ENCODE data around the gene RNF166. TPM values are rescaled to one million over a fixed set of nuclear protein-coding genes. Genes with fewer than 3 reads are reported as not detected.

RNF166 gene
- total RNA-seq, 2 experiments from 2014 or later, result 334 to 355 TPM

GRCh38 chr16:88744577-88745521 is 38.6 kb upstream of the RNF166 start:
- Mint-ChIP-seq H3K9me3 (no peaks in the 10 kb centered on the region), H3K27me3 (no peaks in the 10 kb centered on the region), H3K36me3 (ENCODE audit: low read depth) (no peaks in the 10 kb centered on the region), H3K4me3 (no peak overlapping the region), H3K4me1 (ENCODE audit: low read depth) (peaks cover 24% of the 10 kb centered on the region), H3K27ac (peak overlapping the region; percentile 78)
- no peak for TF ChIP-seq CTCF (IDR thresholded peaks at IDR 0.05)
- ChIA-PET POLR2A (interaction anchor here (0.6 to 1.9 kb wide), 8 partner anchors 8 to 62 kb away, joined by 3 to 15 read pairs (median 4); partner anchors contain the start of gene PIEZO1), CTCF (interaction anchor here (2.3 to 3.2 kb wide), 2 partner anchors 8 to 37 kb away, joined by 5 to 18 read pairs; no protein-coding TSS in a partner anchor)
- Histone ChIP-seq H3K36me3 (ENCODE audit: insufficient read depth, low read length) (peaks cover 25% of the 10 kb centered on the region), H3K27ac (ENCODE audit: low read depth in 1 of 2, low read length in 2 of 2) (no peak overlapping the region), H3K4me3 (ENCODE audit: low read length) (no peak overlapping the region), H3K4me1 (ENCODE audit: insufficient read depth, low read length) (peaks cover 44% of the 10 kb centered on the region), H3K9me3 (ENCODE audit: control insufficient read depth in 1 of 2, insufficient read depth in 1 of 2, low read length in 2 of 2) (peaks cover 0 to 3% of the 10 kb centered on the region in 2 experiments), H3K27me3 (ENCODE audit: control insufficient read depth in 1 of 2, insufficient read depth in 2 of 2, low read length in 2 of 2) (no peaks in the 10 kb centered on the region)
- intact Hi-C loops (cut with DNase I, micrococcal nuclease), result loop anchor here in 1 of 2 experiments (2.0 kb wide), 2 partner anchors 38 to 112 kb away; partner anchors contain the start of genes GALNS and TRAPPC2L
- ATAC-seq (ENCODE audit: poor library complexity) (no peak), DNase-seq (no peak)

DNA sequence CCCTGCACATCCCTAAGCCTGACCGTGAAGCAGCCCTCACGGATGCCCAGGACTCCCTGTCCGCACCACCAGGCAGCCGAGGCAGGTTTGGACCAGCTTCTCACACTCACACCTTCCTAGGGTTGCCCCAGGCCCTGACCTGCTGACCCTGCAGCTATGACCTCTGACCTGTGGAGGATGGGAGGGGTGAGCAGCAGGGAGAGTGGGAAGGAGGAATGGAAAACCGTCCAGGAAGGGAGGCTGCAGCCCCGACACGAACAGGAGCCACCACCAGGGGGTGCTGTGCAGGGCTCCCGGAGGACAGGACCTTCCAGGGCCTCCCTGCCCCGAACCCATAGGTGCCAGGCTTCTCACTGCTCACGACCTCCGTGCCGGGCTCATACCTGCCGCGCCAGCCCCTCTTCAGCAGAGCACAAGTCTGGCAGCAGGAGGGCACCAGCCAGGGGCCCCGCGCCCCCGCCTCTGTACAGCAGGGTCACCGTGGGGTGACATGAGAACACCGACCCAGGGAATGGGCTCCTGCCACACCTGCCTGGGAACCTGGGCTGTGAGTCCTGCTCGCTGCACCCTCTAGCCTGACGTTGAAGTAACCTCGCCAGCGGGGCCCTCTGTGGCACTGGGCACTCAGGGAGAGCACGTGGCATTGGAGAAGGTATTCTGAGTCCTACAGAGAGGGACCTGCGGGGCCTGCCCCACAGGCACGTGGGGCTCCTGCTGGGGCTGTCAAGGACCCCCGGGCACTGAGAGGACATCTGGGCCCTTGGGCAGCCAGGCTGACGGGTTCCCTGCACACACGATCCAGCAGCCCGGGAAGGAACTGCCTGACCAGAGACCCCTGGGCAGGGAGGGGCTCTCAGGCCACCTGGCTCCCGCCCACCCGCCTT is 37.7 kb upstream of the RNF166 start:
- Histone ChIP-seq H3K4me1 (ENCODE audit: insufficient read depth, low read length) (peaks cover 44% of the 10 kb centered on the region), H3K27me3 (ENCODE audit: control insufficient read depth in 1 of 2, insufficient read depth in 2 of 2, low read length in 2 of 2) (no peaks in the 10 kb centered on the region), H3K36me3 (ENCODE audit: insufficient read depth, low read length) (peaks cover 31% of the 10 kb centered on the region), H3K9me3 (ENCODE audit: control insufficient read depth in 1 of 2, insufficient read depth in 1 of 2, low read length in 2 of 2) (no peaks in the 10 kb centered on the region), H3K4me3 (ENCODE audit: low read length) (no peak overlapping the region), H3K27ac (ENCODE audit: low read depth in 1 of 2, low read length in 2 of 2) (no peak overlapping the region)
- Mint-ChIP-seq H3K9me3 (no peaks in the 10 kb centered on the region), H3K27me3 (no peaks in the 10 kb centered on the region), H3K36me3 (ENCODE audit: low read depth) (no peaks in the 10 kb centered on the region), H3K4me1 (ENCODE audit: low read depth) (peaks cover 24% of the 10 kb centered on the region), H3K4me3 (no peak overlapping the region), H3K27ac (peak overlapping the region; percentile 27)
- peak; percentile 95 for TF ChIP-seq CTCF (IDR thresholded peaks at IDR 0.05)
- ChIA-PET CTCF (interaction anchor here (1.1 to 1.2 kb wide), 2 partner anchors 38 to 114 kb away, joined by 4 read pairs; no protein-coding TSS in a partner anchor), POLR2A (interaction anchor here (0.5 to 1.9 kb wide), 4 partner anchors 15 to 68 kb away, joined by 3 to 6 read pairs (median 4); partner anchors contain the start of gene APRT)
- peak; percentile 65 to 88 (median 72) for DNase-seq
- intact Hi-C loops (cut with DNase I, micrococcal nuclease), result loop anchor here (1.0 to 2.0 kb wide), 3 partner anchors 39 to 113 kb away; partner anchors contain the start of genes GALNS (in 1 of the 2), PIEZO1 (in 1 of the 2) and TRAPPC2L (in 1 of the 2)
- peak; percentile 51 for ATAC-seq (ENCODE audit: poor library complexity)

Data from CD4-positive, alpha-beta T cell (primary cell).